GM18909 (cell line): ENCODE measurements around the gene ZNF804B.
"Not testable (repeated sequence)": the region's sequence is repeated elsewhere in the genome, so short reads cannot be mapped to it uniquely, and the experiment has no call there.

Source experiments
- ATAC-seq: cut with Tn5 transposase; IDR thresholded peaks from one replicate; pipeline ENCODE4 v1.9.1; 2021; ENCODE audit warnings: mild to moderate bottlenecking; ENCODE audit not compliant: unreplicated experiment, poor library complexity

The ZNF804B gene

GRCh38 chr7:89223900-89224395, 464.4 kb downstream of the ZNF804B start:
- no peak for ATAC-seq

GRCh38 chr7:89228688-89229171, 469.2 kb downstream of the ZNF804B start:
- not testable (repeated sequence) for ATAC-seq

- ATAC-seq, result no peak
Observed at GRCh38 chr7:89238156-89238555, 478.7 kb downstream of the ZNF804B start.

- no peak for ATAC-seq
Observed at GRCh38 chr7:89246196-89246595, 486.7 kb downstream of the ZNF804B start.

- no peak for ATAC-seq
Observed at GRCh38 chr7:89247207-89247606, 487.7 kb downstream of the ZNF804B start.

- ATAC-seq, result no peak
Observed at GRCh38 chr7:89259085-89259484, 499.6 kb downstream of the ZNF804B start.

- no peak for ATAC-seq
Observed at GRCh38 chr7:89264126-89264525, 504.6 kb downstream of the ZNF804B start.

- ATAC-seq, result no peak
Observed at GRCh38 chr7:89265631-89266030, 506.1 kb downstream of the ZNF804B start.

- ATAC-seq, result no peak
Observed at GRCh38 chr7:89283302-89283701, 523.8 kb downstream of the ZNF804B start.

- no peak for ATAC-seq
Observed at GRCh38 chr7:89308535-89308934, 549.0 kb downstream of the ZNF804B start.

GRCh38 chr7:89311886-89312285, 552.4 kb downstream of the ZNF804B start:
- no peak for ATAC-seq

GRCh38 chr7:89312551-89312950, 553.1 kb downstream of the ZNF804B start:
- no peak for ATAC-seq

- no peak for ATAC-seq
Observed at GRCh38 chr7:89316584-89317251, 557.2 kb downstream of the ZNF804B start.

- ATAC-seq, result no peak
Observed at GRCh38 chr7:89332026-89332425, 572.5 kb downstream of the ZNF804B start.

- no peak for ATAC-seq
Observed at GRCh38 chr7:89334797-89335196, 575.3 kb downstream of the ZNF804B start.

GRCh38 chr7:89335490-89335889, 576.0 kb downstream of the ZNF804B start:
- no peak for ATAC-seq

- ATAC-seq, result no peak
Observed at GRCh38 chr7:89336121-89336520, 576.6 kb downstream of the ZNF804B start.

GRCh38 chr7:89339748-89340147, 580.2 kb downstream of the ZNF804B start:
- no peak for ATAC-seq

GRCh38 chr7:89357121-89357520, 597.6 kb downstream of the ZNF804B start:
- no peak for ATAC-seq

GRCh38 chr7:89377219-89377618, 617.7 kb downstream of the ZNF804B start:
- no peak for ATAC-seq

- ATAC-seq, result no peak
Observed at GRCh38 chr7:89385411-89385810, 625.9 kb downstream of the ZNF804B start.
